Skin epidermis (tissue), 12 donors: ENCODE measurements around the gene KLK1.
A peak's percentile ranks its signal among the peaks of the same experiment; 100 is the strongest.
"Not testable (repeated sequence)": the region's sequence is repeated elsewhere in the genome, so short reads cannot be mapped to it uniquely, and the experiment has no call there.

Experiments used
- H3K27ac ChIP-seq, 21 experiments: fragments of 200-600 bp; sonication (generic) in 11 of 21; one replicate each; pipeline ENCODE4 v1.5.0; 2020; ENCODE audit warnings: mild to moderate bottlenecking in 3 of 21, inconsistent platforms in 2 of 21, moderate library complexity in 2 of 21
- H3K4me3 ChIP-seq, 7 experiments: fragments of 200-600 bp; sonication (generic) in 2 of 7; one replicate each; pipeline ENCODE4 v1.5.0; 2020; ENCODE audit warnings: inconsistent platforms in 2 of 7, mild to moderate bottlenecking in 2 of 7, moderate library complexity in 1 of 7

The KLK1 gene

DNA sequence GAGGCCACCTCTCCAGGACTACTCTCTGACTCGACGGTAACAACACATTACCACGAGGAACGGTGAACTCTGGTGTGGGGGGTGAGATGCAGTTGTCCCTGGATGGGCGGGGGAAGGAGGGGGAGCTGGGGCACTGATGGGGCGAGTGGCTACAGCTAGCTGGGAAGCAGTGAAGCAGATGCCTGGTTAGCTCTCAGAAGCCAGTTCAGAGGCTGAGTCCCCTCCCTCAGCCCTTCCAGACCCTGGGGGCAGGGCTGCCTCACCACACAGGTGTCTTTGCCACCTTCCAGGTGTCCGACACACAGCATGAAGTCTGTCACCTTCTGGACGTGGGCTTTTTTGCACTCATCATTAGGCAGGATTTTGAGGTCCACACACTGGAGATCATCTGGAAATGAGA, 4.0 kb downstream of the KLK1 start:
- Histone ChIP-seq H3K27ac (peak overlapping the region in 1 of 21 experiments; percentile 76), H3K4me3 (peak overlapping the region in 1 of 7 experiments; percentile 24)

DNA sequence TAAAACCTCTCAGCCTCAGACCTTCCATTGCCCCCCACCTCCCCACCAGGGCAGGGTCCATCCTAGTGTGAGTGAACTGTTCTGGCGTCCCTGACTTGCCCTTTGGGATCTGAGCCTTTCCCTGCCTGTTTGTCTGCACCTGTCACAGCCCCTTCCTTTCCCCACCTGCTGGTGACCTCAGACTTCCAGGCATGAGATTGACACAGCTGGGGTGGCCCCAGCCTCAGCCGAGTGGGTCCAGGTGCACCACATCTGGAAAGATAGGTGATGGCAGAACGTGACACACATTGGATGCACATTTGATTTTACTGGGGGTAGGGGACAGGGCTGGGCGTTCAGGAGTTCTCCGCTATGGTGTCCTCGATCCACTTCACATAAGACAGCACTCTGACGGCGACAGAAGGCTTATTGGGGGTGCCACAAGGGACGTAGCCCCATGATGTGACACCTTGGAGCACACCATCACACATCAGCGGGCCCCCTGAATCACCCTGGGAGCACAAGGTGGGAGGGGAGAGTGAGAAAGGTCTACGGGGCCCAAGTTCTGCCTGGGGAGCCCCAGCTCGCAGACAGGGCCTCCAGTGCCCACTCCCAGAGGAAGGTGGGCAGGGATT, 4.6 kb downstream of the KLK1 start:
- H3K27ac ChIP-seq, result no peak overlapping the region
- no peak overlapping the region for H3K4me3 ChIP-seq

DNA sequence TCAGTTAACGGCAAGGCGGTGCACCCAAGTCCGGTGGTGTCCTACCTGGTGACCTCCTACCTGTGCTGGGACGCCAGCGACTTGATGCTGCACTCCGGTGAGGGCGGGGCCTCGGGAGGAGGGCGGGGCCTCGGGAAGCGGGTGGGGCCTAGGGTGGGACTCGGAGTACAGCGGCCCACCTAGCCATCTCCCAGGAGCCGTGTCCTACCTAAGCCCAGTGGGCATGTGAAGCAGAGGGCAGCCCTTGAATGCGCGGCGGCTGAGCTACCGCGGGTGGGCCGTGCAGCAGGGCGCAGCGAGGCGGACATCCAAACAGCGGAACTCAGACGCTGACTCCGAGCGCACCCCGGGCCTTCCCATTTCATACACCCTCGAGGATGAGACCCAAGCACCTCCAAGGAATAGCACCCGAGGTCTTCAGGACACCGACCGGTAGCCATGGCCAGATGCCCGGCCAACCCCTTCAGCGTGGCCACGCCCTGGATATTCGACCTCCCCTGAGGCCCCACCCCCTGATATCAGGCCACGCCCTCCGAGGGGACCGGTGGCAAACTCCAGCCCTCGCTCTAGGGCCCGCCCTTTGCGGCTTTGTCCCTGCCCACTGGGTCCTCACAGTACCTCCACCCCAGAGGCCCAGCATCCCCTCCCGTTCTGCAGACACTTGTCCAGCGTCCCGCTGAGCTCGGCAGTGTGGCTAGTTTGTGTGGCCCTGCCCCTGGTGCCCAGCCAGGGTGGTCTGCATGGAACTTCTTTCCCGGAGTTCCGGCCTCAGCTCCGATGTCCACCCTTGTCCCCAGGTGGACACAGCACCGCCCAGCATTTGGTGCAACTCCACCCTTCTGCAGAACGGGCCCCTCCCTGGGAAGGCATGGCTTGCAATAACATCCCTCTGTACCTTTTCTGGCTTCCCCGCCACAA, 5.4 kb downstream of the KLK1 start:
- H3K4me3 ChIP-seq, result peak overlapping the region in 6 of 7 experiments; percentile 7 to 39 (median 27)
- no peak overlapping the region for H3K27ac ChIP-seq

DNA sequence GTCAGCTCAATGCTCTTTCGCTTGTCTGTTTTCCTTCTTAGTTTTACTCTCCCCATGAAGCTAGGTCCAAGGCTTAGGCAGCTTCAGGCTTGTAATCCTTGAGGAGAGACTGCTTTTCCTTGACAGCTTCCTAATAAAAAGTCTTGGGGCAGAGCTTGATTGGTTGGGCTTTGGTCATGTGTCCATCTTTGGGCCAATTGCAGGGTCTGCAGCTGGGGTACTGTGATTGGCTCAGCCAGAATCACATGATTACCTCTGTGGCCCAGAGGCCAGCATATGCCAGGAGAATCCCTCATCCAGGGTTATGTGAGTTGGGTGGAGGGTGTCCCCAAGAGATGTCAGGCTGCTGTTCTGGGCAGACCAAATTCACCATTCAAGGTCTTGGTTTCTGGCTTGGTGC, 8.1 kb downstream of the KLK1 start:
- H3K4me3 ChIP-seq, result no peak overlapping the region
- no peak overlapping the region for H3K27ac ChIP-seq

DNA sequence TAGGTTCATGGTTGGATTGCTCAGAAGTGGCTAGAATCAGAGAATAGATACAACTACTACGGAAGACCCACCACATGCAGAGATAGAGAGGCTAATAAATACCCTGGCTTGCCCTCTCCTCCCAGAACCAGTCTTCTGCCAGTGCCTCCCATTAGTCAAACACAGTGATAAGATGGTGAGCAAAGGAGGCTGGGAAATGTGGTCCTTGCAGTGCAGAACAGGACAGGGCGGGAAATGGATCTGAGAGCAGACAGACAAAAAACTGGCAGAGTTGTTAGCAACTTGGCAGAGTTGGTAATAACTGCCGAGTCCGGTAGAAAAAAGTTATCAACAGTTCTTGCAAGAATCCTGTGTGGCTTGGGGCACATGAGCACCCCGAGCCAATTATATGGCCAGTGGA, 8.7 kb downstream of the KLK1 start:
- no peak overlapping the region for H3K27ac ChIP-seq
- H3K4me3 ChIP-seq, result no peak overlapping the region

DNA sequence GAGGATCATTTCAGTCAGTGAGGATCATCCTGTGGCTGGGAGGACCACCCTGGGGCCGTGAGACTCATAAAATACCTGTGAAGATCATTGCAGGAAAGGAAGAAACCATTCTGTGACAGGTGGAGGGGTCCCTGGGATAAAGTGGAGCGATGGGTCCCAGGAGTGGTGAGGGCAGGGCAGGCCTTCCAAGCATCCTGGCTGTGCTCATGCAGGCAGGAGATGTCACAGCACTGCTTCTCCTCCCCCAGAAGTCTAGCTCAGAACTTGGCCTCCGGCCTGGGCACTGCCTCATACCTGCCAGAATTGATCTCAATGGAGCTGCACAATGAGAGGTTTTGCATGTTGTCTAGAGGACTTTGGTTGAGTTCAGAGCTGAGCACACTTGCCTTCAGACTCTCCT, 11.1 kb downstream of the KLK1 start:
- H3K4me3 ChIP-seq, result no peak overlapping the region
- H3K27ac ChIP-seq, result no peak overlapping the region

DNA sequence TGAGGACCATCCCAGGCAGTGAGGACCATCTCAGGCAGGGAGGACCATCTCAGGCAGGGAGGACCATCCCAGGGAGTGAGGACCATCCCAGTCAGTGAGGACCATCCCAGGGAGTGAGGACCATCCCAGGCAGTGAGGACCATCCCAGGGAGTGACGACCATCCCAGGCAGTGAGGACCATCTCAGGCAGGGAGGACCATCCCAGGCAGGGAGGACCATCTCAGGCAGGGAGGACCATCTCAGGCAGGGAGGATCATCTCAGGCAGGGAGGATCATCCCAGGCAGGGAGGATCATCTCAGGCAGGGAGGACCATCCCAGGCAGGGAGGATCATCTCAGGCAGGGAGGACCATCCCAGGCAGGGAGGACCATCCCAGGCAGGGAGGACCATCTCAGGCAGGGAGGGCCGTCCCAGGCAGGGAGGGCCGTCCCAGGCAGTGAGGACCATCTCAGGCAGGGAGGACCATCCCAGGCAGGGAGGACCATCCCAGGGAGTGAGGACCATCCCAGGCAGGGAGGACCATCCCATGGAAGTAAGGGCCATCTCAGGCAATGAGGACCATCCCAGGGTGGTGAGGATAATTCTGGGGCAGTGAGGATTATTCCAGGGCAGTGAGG, 11.9 kb downstream of the KLK1 start:
- H3K4me3 ChIP-seq, H3K27ac ChIP-seq: not testable (repeated sequence)

DNA sequence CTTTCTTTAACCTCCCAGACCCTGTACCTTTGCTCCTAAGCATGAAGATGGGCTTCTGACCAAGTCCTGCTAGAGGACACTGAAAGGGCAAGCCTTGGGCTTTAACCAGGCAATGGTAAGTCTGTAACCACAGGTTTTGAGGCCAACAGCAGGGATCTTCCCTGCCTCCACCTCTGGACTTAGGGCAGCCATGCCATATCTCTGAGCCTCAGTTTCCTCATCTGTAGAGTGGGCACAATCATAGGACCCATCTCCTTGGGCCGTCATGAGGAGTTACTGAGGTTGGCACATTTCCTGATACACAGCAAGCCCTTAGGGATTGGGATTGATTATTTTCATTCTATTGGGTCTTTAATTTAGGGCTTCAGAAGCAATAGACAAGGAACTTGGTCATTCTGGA, 14.7 kb downstream of the KLK1 start:
- no peak overlapping the region for H3K4me3 ChIP-seq
- H3K27ac ChIP-seq, result no peak overlapping the region

DNA sequence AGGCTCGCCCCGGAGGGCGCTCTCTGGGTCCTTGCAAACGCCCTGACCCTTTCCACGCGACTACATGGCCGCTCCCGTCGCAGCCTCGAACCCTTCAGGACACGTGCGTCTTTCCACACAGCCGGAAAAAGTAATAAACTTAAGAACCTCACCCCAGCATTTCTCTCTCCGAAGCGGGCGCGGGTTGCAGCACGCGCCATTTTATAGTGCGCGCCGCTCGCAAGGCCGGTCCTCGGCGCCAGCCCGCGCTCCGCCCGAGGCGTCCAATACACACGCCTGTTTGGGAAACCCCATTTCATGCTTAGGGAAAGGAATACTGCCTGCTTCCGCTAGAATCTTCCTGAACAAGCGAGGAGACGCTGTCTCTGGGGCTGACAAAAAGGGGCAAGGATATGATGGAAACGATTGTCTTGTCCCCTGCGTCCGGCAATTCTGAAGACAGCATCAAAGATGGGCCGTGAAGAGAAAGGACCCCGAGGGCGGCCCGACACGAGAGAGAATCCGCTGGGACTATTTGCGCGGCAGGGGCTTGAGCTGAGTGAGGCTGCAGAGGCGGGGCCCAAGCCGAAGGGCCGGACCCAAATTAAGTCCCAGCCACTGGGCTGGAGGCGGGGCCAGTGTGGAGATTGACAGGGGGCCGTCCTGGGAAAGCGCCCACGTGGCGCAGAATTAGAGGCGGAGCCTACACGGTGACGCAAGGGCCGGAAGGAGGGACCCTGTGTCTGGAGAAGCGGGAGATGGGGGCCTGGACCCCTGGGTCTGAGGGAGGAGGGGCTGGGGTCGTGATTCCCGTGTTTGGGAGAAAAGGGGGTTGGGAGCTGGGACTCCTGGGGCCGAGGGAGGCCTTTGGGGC, 18.9 kb downstream of the KLK1 start:
- peak overlapping the region; percentile 79 to 98 (median 92) for H3K4me3 ChIP-seq
- peak overlapping the region; percentile 91 to 100 (median 97) for H3K27ac ChIP-seq

DNA sequence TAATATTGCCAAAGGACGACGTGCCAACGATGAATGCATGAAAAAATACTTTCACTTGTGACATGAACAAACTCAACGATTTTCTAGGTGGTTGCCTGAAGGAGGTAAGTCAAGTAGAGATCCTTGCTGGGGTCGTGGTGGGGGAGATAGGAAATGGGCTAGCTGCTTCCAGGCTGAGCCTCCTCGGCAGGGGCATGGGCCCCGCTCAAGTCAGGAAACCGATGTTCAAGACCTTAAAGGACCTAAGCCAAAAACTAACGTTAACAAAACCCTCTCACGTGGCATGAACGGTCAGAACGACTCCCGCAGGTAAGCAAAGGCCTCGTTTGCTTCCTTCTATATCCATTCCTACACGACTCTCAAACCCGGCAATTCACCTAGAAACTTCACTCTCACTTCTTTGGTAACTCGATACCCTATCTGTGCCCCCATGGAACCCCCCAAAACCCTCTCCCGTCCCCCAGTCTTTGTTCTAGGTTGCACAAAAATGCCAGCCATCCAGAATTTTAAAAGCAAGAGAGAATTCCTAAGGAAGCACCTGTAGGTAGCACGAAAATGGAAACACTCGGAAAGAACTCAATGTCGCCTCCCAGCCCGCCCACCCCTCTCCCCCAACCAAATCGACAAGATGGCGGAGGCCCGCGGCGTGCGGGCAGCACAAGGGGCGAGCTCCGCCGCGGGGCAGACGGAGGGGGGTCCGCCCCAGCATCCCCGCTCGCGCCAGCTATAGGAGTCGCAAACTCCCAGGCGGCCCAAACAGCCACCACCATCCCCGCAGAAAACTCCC, 19.8 kb downstream of the KLK1 start:
- Histone ChIP-seq H3K27ac (peak overlapping the region; percentile 91 to 100 (median 97)), H3K4me3 (peak overlapping the region; percentile 79 to 98 (median 92))

DNA sequence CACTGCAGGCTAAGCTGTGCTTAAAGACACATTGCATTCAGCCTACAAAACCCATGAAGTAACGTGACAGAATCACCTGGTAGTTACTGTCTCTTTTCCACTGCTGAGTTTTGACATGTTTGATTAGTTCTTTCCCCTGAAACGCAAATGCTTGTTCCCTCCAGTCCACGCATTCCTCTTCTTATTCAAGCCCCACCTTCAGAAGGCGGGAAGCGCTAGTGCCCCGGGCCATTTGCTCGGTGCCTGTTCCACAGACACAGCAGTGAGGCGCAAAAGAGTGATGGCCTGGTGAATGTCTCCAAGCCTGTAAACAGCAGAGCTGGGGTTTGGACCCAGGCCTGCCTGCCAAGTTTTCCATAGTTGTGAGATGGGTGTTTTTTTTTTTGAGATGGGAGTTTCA, 22.5 kb downstream of the KLK1 start:
- no peak overlapping the region for H3K4me3 ChIP-seq

DNA sequence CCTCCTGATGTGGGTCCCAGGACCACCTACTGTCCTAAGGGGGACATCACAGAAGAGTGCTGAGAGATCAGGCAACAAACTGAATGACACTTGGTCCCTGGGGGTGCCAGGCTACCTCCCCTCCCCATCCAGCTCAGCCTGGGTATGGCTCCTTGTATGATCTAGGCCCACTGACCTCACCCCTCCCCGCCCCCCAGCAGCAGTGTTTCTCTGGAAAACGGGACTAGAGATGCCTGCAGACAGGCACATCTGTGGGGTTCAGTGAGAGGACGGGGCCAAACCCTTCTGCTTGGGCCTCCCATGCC, 24.1 kb downstream of the KLK1 start:
- H3K4me3 ChIP-seq, result no peak overlapping the region
- no peak overlapping the region for H3K27ac ChIP-seq

More for the DNA sequence above, 22.5 kb downstream of the KLK1 start:
- no peak overlapping the region for H3K27ac ChIP-seq

DNA sequence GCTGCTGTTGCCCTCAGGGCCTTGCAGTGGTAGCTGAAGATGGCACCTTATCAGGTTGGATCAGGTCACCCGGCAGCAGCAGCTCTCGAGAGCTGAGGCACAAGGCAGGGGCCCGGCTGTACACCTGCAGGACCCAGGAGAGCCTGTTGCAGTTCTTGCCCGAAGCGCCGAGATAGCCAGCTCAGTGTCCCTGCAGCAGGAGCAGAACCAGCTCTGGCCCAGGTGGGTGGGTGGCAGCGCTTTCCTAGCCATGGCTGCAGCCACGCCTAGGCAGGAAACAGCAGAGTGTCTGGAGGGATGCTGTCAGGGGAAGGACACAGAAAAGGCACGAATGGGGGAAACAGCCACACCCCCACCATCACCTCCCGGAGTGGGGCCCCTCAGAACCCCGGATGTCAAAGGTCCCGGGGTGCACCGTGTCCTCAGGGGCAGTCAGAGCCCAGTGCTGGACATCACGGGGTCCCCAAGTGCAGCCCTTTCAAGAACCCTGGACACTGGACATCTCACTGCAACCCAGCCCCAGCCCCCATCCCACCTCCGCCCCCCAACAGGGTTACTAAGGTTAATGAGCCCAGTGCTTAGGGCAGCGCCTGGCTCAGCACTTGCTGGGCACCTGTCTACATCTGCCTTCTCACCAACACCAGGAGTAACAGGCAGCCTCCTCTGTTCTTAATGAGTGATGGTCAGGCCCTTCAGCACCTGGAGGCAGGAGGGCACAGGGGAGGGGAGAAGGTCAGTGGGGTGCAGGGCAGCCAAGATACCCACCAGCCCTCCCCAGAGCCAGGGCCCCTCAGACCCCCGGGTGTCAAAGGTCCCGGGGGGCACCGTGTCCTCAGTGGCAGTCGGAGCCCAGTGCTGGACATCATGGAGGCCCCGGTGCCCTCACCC, 24.7 kb downstream of the KLK1 start:
- Histone ChIP-seq H3K27ac (no peak overlapping the region), H3K4me3 (no peak overlapping the region)

DNA sequence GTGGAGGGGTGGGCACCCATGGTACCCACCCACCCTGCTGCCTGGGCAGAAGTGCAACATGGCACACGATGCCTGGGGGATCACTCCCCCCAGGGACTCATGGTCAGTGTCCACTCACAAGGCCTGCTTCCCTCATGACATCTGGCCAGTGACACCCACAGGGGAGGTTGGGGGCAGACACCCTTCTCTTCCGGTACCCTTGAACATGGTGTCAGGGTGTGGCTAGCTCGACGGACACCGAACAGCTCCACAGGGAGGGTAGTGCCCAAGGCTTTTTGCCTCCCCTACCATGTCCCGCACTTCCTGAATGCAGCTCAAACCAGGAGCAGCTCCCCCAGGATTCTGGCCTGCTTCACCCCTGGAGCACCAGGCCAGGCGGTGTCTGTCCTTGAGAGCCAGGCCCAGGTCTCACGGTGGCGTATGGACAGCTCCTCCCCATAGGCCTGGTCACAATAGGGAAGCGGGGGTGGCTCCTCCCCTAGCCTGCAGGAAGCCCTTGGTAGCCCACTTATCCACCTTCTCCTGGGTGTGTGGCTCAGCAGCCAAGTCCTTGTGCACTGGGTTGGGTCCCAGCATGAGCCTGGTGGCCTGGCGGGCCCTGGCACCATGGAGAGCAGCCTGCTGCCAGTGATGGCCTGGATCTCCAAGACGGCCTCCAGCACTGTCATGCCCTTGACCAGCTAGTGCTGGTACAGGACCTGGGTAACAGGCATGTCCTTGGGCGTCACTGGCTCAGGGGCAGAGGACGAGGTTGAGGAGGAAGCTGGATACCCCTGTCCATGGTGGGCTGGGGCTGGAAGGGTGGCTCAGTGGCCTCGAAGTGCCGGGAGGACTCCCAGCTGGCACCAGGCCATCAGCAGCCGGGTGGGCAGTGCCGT, 25.6 kb downstream of the KLK1 start:
- Histone ChIP-seq H3K27ac (no peak overlapping the region), H3K4me3 (no peak overlapping the region)

DNA sequence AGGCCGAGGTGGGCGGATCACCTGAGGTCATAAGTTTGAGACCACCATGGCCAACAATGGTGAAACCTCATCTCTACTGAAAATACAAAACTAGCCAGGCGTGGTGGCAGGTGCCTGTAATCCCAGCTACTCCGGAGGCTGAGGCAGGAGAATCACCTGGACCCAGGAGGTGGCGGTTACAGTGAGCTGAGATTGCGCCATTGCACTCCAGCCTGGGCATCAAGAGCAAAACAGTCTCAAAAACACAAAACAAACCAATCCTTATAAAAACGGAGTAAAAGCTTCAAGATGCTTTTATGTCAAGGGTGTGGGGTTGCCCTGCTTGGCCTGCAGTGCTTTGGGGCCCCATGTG, 26.2 kb downstream of the KLK1 start:
- no peak overlapping the region for H3K4me3 ChIP-seq
- H3K27ac ChIP-seq, result no peak overlapping the region

DNA sequence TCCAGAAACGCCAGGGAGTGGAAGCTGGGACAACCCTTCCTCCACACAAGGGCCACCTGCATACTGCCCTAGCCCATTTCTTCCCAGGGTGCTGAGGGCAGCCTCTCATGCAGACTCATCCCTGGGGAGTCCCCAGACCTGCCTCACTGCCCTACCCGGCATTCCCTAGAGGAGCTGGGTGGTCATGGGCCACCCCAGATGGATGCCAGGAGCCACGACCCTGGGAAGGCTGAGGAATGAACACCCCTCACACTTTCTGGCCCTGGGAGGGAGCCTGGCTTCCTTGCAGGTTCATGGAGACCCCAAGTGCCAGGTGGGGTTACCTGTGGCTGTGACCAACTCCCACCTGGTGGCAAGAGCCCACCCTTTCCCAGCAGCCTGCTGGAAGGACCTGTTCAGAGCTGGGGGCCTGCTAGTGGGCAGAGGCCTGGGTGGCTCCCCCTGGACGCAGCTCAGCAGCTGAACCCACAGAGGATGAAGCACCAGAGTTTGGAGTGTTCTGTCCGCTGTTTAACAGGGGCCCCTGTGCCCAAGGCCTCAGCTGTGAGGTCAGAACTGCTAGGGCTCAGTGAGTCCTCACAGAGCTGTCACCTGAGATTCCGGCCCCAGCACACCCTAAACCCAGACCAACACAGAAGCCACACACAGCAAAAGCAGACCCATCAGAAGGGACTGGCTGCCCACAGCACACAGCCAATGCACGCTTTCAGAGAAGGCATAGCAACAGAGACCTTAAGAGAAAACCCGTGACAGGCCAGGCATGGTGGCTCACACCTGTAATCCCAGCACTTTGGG, 26.8 kb downstream of the KLK1 start:
- no peak overlapping the region for H3K27ac ChIP-seq
- no peak overlapping the region for H3K4me3 ChIP-seq

DNA sequence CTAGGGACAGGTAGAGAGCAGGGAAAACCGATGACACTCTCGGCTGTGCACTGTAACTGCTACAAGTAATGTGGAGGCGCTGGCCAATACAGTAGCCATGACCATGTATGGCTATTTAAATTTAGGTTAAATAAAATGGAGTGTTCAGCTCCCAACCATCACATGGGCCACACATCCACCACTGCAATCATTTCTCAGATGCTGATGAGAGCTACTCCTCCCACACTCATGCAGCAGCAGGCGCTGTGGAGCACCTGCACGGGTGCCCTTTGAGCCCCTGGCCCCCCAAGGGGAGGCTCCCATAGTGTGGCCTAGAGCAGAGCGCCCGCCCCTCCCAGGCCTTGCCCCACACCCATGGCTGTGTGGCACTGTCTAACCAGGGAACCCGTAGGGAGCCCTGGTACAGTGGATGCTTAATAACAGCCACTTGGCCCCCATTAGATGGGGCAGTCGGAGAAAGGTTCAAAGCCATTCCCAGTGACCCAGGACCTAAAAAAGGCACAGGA, 27.4 kb downstream of the KLK1 start:
- H3K27ac ChIP-seq, result no peak overlapping the region
- H3K4me3 ChIP-seq, result no peak overlapping the region
